Measurements from ENCODE around the gene PDZRN3. TPM values are rescaled to one million over a fixed set of nuclear protein-coding genes. Genes with fewer than 3 reads are reported as not detected.

PDZRN3 gene
- total RNA-seq, 4 donors from 2014 or later, result 25.3 to 152 (median 45.4) TPM

GRCh38 chr3:73391984-73392383 is 232.8 kb downstream of the PDZRN3 start:
- TF ChIP-seq CTCF (IDR thresholded peaks at IDR 0.05; ENCODE audit: low read depth), result no peak

- no peak for TF ChIP-seq CTCF (IDR thresholded peaks at IDR 0.05; ENCODE audit: low read depth)
Observed at GRCh38 chr3:73389928-73390327, 234.8 kb downstream of the PDZRN3 start.

GRCh38 chr3:73389117-73389813 is 235.5 kb downstream of the PDZRN3 start:
- TF ChIP-seq CTCF (IDR thresholded peaks at IDR 0.05; ENCODE audit: low read depth), result no peak

GRCh38 chr3:73385568-73385967 is 239.2 kb downstream of the PDZRN3 start:
- TF ChIP-seq CTCF (IDR thresholded peaks at IDR 0.05; ENCODE audit: low read depth), result no peak

GRCh38 chr3:73384091-73384906 is 240.4 kb downstream of the PDZRN3 start:
- TF ChIP-seq CTCF (IDR thresholded peaks at IDR 0.05; ENCODE audit: low read depth), result no peak

- no peak for TF ChIP-seq CTCF (IDR thresholded peaks at IDR 0.05; ENCODE audit: low read depth)
Observed at GRCh38 chr3:73383470-73384049, 241.2 kb downstream of the PDZRN3 start.

- no peak for TF ChIP-seq CTCF (IDR thresholded peaks at IDR 0.05; ENCODE audit: low read depth)
Observed at GRCh38 chr3:73381551-73381950, 243.2 kb downstream of the PDZRN3 start.
